ENCODE results near the gene FTH1. TPM values are rescaled to one million over a fixed set of nuclear protein-coding genes. Genes with fewer than 3 reads are reported as not detected.
"Not testable (repeated sequence)": the region's sequence is repeated elsewhere in the genome, so short reads cannot be mapped to it uniquely, and the experiment has no call there.

Gene FTH1
- polyA plus RNA-seq, 4 donors = 3,413 to 10,000 (median 8,267) TPM

GRCh38 chr11:61957021-61957770 lies 10.2 kb downstream of the FTH1 start:
- peaks cover 0 to 43% (median 0%) of the 10 kb centered on the region in 3 donors for H3K36me3 ChIP-seq (ENCODE audit: control insufficient read depth in 3 of 3, insufficient read depth in 2 of 3, low read depth in 1 of 3, low read length in 3 of 3)
- H3K9me3 ChIP-seq (ENCODE audit: control insufficient read depth in 2 of 2, insufficient read depth in 1 of 2, low read depth in 1 of 2, low read length in 1 of 2) = no peaks in the 10 kb centered on the region
- 88 to 93% (median 90%) methylated on average over 7 of the region's 7 CpGs for WGBS, 3 donors
- no peak overlapping the region for H3K4me3 ChIP-seq (ENCODE audit: low read depth in 1 of 3, low read length in 3 of 3)
- H3K4me1 ChIP-seq (ENCODE audit: control insufficient read depth in 3 of 3, insufficient read depth in 2 of 3, low read depth in 1 of 3, low read length in 2 of 3) = peaks cover 2 to 51% (median 3%) of the 10 kb centered on the region in 3 donors
- no peak for FAIRE-seq
- DNase-seq = no peak
- peaks cover 0 to 7% (median 0%) of the 10 kb centered on the region in 3 donors for H3K27me3 ChIP-seq (ENCODE audit: control insufficient read depth in 3 of 3, insufficient read depth in 3 of 3, low read length in 3 of 3)
- no peak overlapping the region for H3K27ac ChIP-seq (ENCODE audit: low read depth in 1 of 3, low read length in 2 of 3)

GRCh38 chr11:61956191-61957020 lies 11.0 kb downstream of the FTH1 start:
- 87 to 91% (median 88%) methylated on average over 20 of the region's 20 CpGs for WGBS, 3 donors
- Histone ChIP-seq H3K36me3 (ENCODE audit: control insufficient read depth in 3 of 3, insufficient read depth in 2 of 3, low read depth in 1 of 3, low read length in 3 of 3) (peaks cover 0 to 37% (median 0%) of the 10 kb centered on the region in 3 donors), H3K4me1 (ENCODE audit: control insufficient read depth in 3 of 3, insufficient read depth in 2 of 3, low read depth in 1 of 3, low read length in 2 of 3) (peaks cover 2 to 43% (median 3%) of the 10 kb centered on the region in 3 donors), H3K27ac (ENCODE audit: low read depth in 1 of 3, low read length in 2 of 3) (peak overlapping the region in 1 of 3 donors; percentile 8), H3K4me3 (ENCODE audit: low read depth in 1 of 3, low read length in 3 of 3) (no peak overlapping the region), H3K27me3 (ENCODE audit: control insufficient read depth in 3 of 3, insufficient read depth in 3 of 3, low read length in 3 of 3) (peaks cover 0 to 7% (median 0%) of the 10 kb centered on the region in 3 donors), H3K9me3 (ENCODE audit: control insufficient read depth in 2 of 2, insufficient read depth in 1 of 2, low read depth in 1 of 2, low read length in 1 of 2) (no peaks in the 10 kb centered on the region)
- FAIRE-seq (no peak), DNase-seq (no peak)

GRCh38 chr11:61955422-61956135 lies 11.9 kb downstream of the FTH1 start:
- peak overlapping the region in 1 of 3 donors; percentile 77 for H3K27ac ChIP-seq (ENCODE audit: low read depth in 1 of 3, low read length in 2 of 3)
- H3K9me3 ChIP-seq (ENCODE audit: control insufficient read depth in 2 of 2, insufficient read depth in 1 of 2, low read depth in 1 of 2, low read length in 1 of 2) = no peaks in the 10 kb centered on the region
- peaks cover 0 to 33% (median 0%) of the 10 kb centered on the region in 3 donors for H3K36me3 ChIP-seq (ENCODE audit: control insufficient read depth in 3 of 3, insufficient read depth in 2 of 3, low read depth in 1 of 3, low read length in 3 of 3)
- no peak for FAIRE-seq
- peaks cover 1 to 36% (median 2%) of the 10 kb centered on the region in 3 donors for H3K4me1 ChIP-seq (ENCODE audit: control insufficient read depth in 3 of 3, insufficient read depth in 2 of 3, low read depth in 1 of 3, low read length in 2 of 3)
- WGBS, 3 donors = 5 to 12% (median 6%) methylated on average over 50 to 56 of the region's 56 CpGs
- peak in 1 of 2 donors; percentile 62 for DNase-seq
- H3K27me3 ChIP-seq (ENCODE audit: control insufficient read depth in 3 of 3, insufficient read depth in 3 of 3, low read length in 3 of 3) = peaks cover 0 to 7% (median 0%) of the 10 kb centered on the region in 3 donors
- peak overlapping the region in 2 of 3 donors; percentile 26 to 36 for H3K4me3 ChIP-seq (ENCODE audit: low read depth in 1 of 3, low read length in 3 of 3)

GRCh38 chr11:61954851-61955421 lies 12.5 kb downstream of the FTH1 start:
- Histone ChIP-seq H3K36me3 (ENCODE audit: control insufficient read depth in 3 of 3, insufficient read depth in 2 of 3, low read depth in 1 of 3, low read length in 3 of 3) (peaks cover 0 to 31% (median 0%) of the 10 kb centered on the region in 3 donors), H3K27me3 (ENCODE audit: control insufficient read depth in 3 of 3, insufficient read depth in 3 of 3, low read length in 3 of 3) (peaks cover 0 to 7% (median 0%) of the 10 kb centered on the region in 3 donors), H3K9me3 (ENCODE audit: control insufficient read depth in 2 of 2, insufficient read depth in 1 of 2, low read depth in 1 of 2, low read length in 1 of 2) (no peaks in the 10 kb centered on the region), H3K27ac (ENCODE audit: low read depth in 1 of 3, low read length in 2 of 3) (peak overlapping the region in 2 of 3 donors; percentile 35 to 77), H3K4me3 (ENCODE audit: low read depth in 1 of 3, low read length in 3 of 3) (peak overlapping the region in 2 of 3 donors; percentile 26 to 36), H3K4me1 (ENCODE audit: control insufficient read depth in 3 of 3, insufficient read depth in 2 of 3, low read depth in 1 of 3, low read length in 2 of 3) (peaks cover 0 to 30% (median 2%) of the 10 kb centered on the region in 3 donors)
- FAIRE-seq (no peak), DNase-seq (peak in 1 of 2 donors; percentile 61)
- WGBS, 3 donors = 12 to 21% (median 18%) methylated on average over 20 to 21 of the region's 21 CpGs

GRCh38 chr11:61954106-61954850 lies 13.2 kb downstream of the FTH1 start:
- peaks cover 0 to 7% (median 0%) of the 10 kb centered on the region in 3 donors for H3K27me3 ChIP-seq (ENCODE audit: control insufficient read depth in 3 of 3, insufficient read depth in 3 of 3, low read length in 3 of 3)
- H3K9me3 ChIP-seq (ENCODE audit: control insufficient read depth in 2 of 2, insufficient read depth in 1 of 2, low read depth in 1 of 2, low read length in 1 of 2) = no peaks in the 10 kb centered on the region
- H3K4me3 ChIP-seq (ENCODE audit: low read depth in 1 of 3, low read length in 3 of 3) = no peak overlapping the region
- H3K36me3 ChIP-seq (ENCODE audit: control insufficient read depth in 3 of 3, insufficient read depth in 2 of 3, low read depth in 1 of 3, low read length in 3 of 3) = peaks cover 0 to 25% (median 0%) of the 10 kb centered on the region in 3 donors
- peak overlapping the region in 2 of 3 donors; percentile 27 to 35 for H3K27ac ChIP-seq (ENCODE audit: low read depth in 1 of 3, low read length in 2 of 3)
- peaks cover 0 to 24% (median 2%) of the 10 kb centered on the region in 3 donors for H3K4me1 ChIP-seq (ENCODE audit: control insufficient read depth in 3 of 3, insufficient read depth in 2 of 3, low read depth in 1 of 3, low read length in 2 of 3)
- FAIRE-seq = no peak
- 92 to 93% (median 93%) methylated on average over 9 of the region's 9 CpGs for WGBS, 3 donors
- DNase-seq = no peak

- not testable (repeated sequence) for FAIRE-seq; H3K9me3 ChIP-seq (ENCODE audit: control insufficient read depth in 2 of 2, insufficient read depth in 1 of 2, low read depth in 1 of 2, low read length in 1 of 2); H3K27ac ChIP-seq (ENCODE audit: low read depth in 1 of 3, low read length in 2 of 3); H3K4me3 ChIP-seq (ENCODE audit: low read depth in 1 of 3, low read length in 3 of 3); H3K27me3 ChIP-seq (ENCODE audit: control insufficient read depth in 3 of 3, insufficient read depth in 3 of 3, low read length in 3 of 3); DNase-seq
- peaks cover 0 to 22% (median 0%) of the 10 kb centered on the region in 3 donors for H3K36me3 ChIP-seq (ENCODE audit: control insufficient read depth in 3 of 3, insufficient read depth in 2 of 3, low read depth in 1 of 3, low read length in 3 of 3)
- peaks cover 0 to 17% (median 2%) of the 10 kb centered on the region in 3 donors for H3K4me1 ChIP-seq (ENCODE audit: control insufficient read depth in 3 of 3, insufficient read depth in 2 of 3, low read depth in 1 of 3, low read length in 2 of 3)
- WGBS, 3 donors = 89 to 94% (median 92%) methylated on average over 5 of the region's 5 CpGs
Observed at GRCh38 chr11:61953632-61954031, 13.8 kb downstream of the FTH1 start.

GRCh38 chr11:61952882-61953281 lies 14.6 kb downstream of the FTH1 start:
- FAIRE-seq (no peak), DNase-seq (no peak)
- 65 to 83% (median 80%) methylated on average over 3 of the region's 3 CpGs for WGBS, 3 donors
- Histone ChIP-seq H3K27ac (ENCODE audit: low read depth in 1 of 3, low read length in 2 of 3) (no peak overlapping the region), H3K4me3 (ENCODE audit: low read depth in 1 of 3, low read length in 3 of 3) (no peak overlapping the region), H3K36me3 (ENCODE audit: control insufficient read depth in 3 of 3, insufficient read depth in 2 of 3, low read depth in 1 of 3, low read length in 3 of 3) (peaks cover 0 to 16% (median 0%) of the 10 kb centered on the region in 3 donors), H3K9me3 (ENCODE audit: control insufficient read depth in 2 of 2, insufficient read depth in 1 of 2, low read depth in 1 of 2, low read length in 1 of 2) (no peaks in the 10 kb centered on the region), H3K27me3 (ENCODE audit: control insufficient read depth in 3 of 3, insufficient read depth in 3 of 3, low read length in 3 of 3) (peaks cover 0 to 7% (median 0%) of the 10 kb centered on the region in 3 donors), H3K4me1 (ENCODE audit: control insufficient read depth in 3 of 3, insufficient read depth in 2 of 3, low read depth in 1 of 3, low read length in 2 of 3) (peaks cover 0 to 14% (median 2%) of the 10 kb centered on the region in 3 donors)

Measured in small intestine (tissue), 7 donors.